ENCODE results near the gene ZC3H4. TPM values are rescaled to one million over a fixed set of nuclear protein-coding genes. Genes with fewer than 3 reads are reported as not detected.

Gene ZC3H4
- total RNA-seq, 1 donor from 2014 or later = 89.1 TPM

GRCh38 chr19:47099576-47100050 is 14.0 kb downstream of the ZC3H4 start:
- no peak overlapping the region for H3K4me3 Mint-ChIP-seq
- no peaks in the 10 kb centered on the region for H3K27me3 Mint-ChIP-seq
- POLR2A ChIA-PET = interaction anchor here (0.7 to 1.5 kb wide), 4 partner anchors 12 to 1871 kb away, joined by 4 to 20 read pairs (median 6); no protein-coding TSS in a partner anchor
- no peak for TF ChIP-seq CTCF (IDR thresholded peaks at IDR 0.05)
- CTCF ChIA-PET = no interaction called here
- DNase-seq (no peak), ATAC-seq (ENCODE audit: low read depth) (no peak)
- intact Hi-C loops (cut with micrococcal nuclease) = no loop called here
- H3K36me3 Mint-ChIP-seq (ENCODE audit: low read depth) = peaks cover 43% of the 10 kb centered on the region
- no peak overlapping the region for H3K27ac Mint-ChIP-seq
- H3K4me1 Mint-ChIP-seq = peaks cover 47% of the 10 kb centered on the region
- H3K9me3 Mint-ChIP-seq = no peaks in the 10 kb centered on the region

GRCh38 chr19:47098608-47099007 is 15.0 kb downstream of the ZC3H4 start:
- ChIA-PET POLR2A (interaction anchor here (0.9 to 1.5 kb wide), 2 partner anchors 13 to 15 kb away, joined by 4 read pairs; partner anchors contain the start of gene ZC3H4), CTCF (no interaction called here)
- ATAC-seq (ENCODE audit: low read depth) = no peak
- peaks cover 47% of the 10 kb centered on the region for H3K36me3 Mint-ChIP-seq (ENCODE audit: low read depth)
- H3K9me3 Mint-ChIP-seq = no peaks in the 10 kb centered on the region
- no peak overlapping the region for H3K4me3 Mint-ChIP-seq
- H3K27me3 Mint-ChIP-seq = no peaks in the 10 kb centered on the region
- DNase-seq = no peak
- no peak for TF ChIP-seq CTCF (IDR thresholded peaks at IDR 0.05)
- H3K27ac Mint-ChIP-seq = no peak overlapping the region
- intact Hi-C loops (cut with micrococcal nuclease) = no loop called here
- H3K4me1 Mint-ChIP-seq = peaks cover 54% of the 10 kb centered on the region

- ChIA-PET POLR2A (interaction anchor here (0.6 to 0.9 kb wide), 4 partner anchors 12 to 16 kb away, joined by 3 to 6 read pairs (median 4); partner anchors contain the start of gene ZC3H4), CTCF (no interaction called here)
- intact Hi-C loops (cut with micrococcal nuclease) = no loop called here
- no peak for DNase-seq
- no peak for TF ChIP-seq CTCF (IDR thresholded peaks at IDR 0.05)
- ATAC-seq (ENCODE audit: low read depth) = no peak
- peaks cover 55% of the 10 kb centered on the region for H3K4me1 Mint-ChIP-seq
- H3K9me3 Mint-ChIP-seq = no peaks in the 10 kb centered on the region
- H3K36me3 Mint-ChIP-seq (ENCODE audit: low read depth) = peaks cover 47% of the 10 kb centered on the region
- no peaks in the 10 kb centered on the region for H3K27me3 Mint-ChIP-seq
- H3K4me3 Mint-ChIP-seq = no peak overlapping the region
- no peak overlapping the region for H3K27ac Mint-ChIP-seq
Measured at GRCh38 chr19:47097396-47098201, 16.0 kb downstream of the ZC3H4 start.

- Mint-ChIP-seq H3K27me3 (no peaks in the 10 kb centered on the region), H3K36me3 (ENCODE audit: low read depth) (peaks cover 52% of the 10 kb centered on the region), H3K9me3 (no peaks in the 10 kb centered on the region), H3K27ac (no peak overlapping the region), H3K4me1 (peaks cover 48% of the 10 kb centered on the region), H3K4me3 (no peak overlapping the region)
- no peak for TF ChIP-seq CTCF (IDR thresholded peaks at IDR 0.05)
- intact Hi-C loops (cut with micrococcal nuclease) = no loop called here
- ChIA-PET POLR2A (interaction anchor here (0.6 to 6.0 kb wide), 6 partner anchors 10 to 307 kb away, joined by 3 to 97 read pairs (median 5); partner anchors contain the start of gene ZC3H4), CTCF (no interaction called here)
- no peak for ATAC-seq (ENCODE audit: low read depth)
- no peak for DNase-seq
Measured at GRCh38 chr19:47096721-47097120, 16.9 kb downstream of the ZC3H4 start.

- H3K36me3 Mint-ChIP-seq (ENCODE audit: low read depth) = peaks cover 54% of the 10 kb centered on the region
- no peak for DNase-seq
- H3K4me1 Mint-ChIP-seq = peaks cover 48% of the 10 kb centered on the region
- ChIA-PET CTCF (interaction anchor here (1.3 kb wide), 1 partner anchor 16 kb away, joined by 4 read pairs; no protein-coding TSS in a partner anchor), POLR2A (interaction anchor here (0.6 to 6.0 kb wide), 5 partner anchors 10 to 307 kb away, joined by 3 to 97 read pairs (median 4); partner anchors contain the start of gene ZC3H4)
- intact Hi-C loops (cut with micrococcal nuclease) = no loop called here
- no peak overlapping the region for H3K27ac Mint-ChIP-seq
- H3K4me3 Mint-ChIP-seq = no peak overlapping the region
- no peaks in the 10 kb centered on the region for H3K9me3 Mint-ChIP-seq
- no peak for TF ChIP-seq CTCF (IDR thresholded peaks at IDR 0.05)
- H3K27me3 Mint-ChIP-seq = no peaks in the 10 kb centered on the region
- ATAC-seq (ENCODE audit: low read depth) = no peak
Measured at GRCh38 chr19:47096100-47096704, 17.4 kb downstream of the ZC3H4 start.
